Measurements from ENCODE around the gene UBE2L6.

Gene UBE2L6

DNA sequence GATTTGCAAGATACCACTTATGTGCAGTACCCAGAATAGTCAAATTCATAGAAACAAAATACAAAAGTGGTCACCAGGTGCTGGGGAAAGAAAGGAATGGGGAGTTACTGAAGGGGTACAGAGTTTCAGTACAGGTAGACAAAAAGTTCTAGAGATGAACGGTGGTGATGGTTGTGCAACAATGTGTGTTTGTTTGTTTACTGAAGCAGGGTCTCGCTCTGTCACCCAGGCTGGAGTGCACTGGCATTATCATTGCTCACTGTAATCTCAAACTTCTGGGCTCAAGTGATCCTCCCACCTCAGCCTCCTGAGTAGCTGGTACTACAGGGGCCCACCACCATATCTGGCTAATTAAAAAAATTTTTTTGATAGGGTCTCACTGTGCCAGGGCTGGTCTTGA, 12.1 kb downstream of the UBE2L6 start:
- H3K9me3 ChIP-seq, result no peaks in the 10 kb centered on the region
- no peak overlapping the region for H3K27ac ChIP-seq
- H3K36me3 ChIP-seq, result peaks cover 48 to 97% (median 85%) of the 10 kb centered on the region in 3 donors
- H3K4me1 ChIP-seq, result no peaks in the 10 kb centered on the region
- H3K4me3 ChIP-seq, result no peak overlapping the region
- intact Hi-C loops (cut with DNase I; ENCODE audit: low total_unique reads), result no loop called here
- no peak for TF ChIP-seq CTCF (IDR thresholded peaks at IDR 0.05)
- no peaks in the 10 kb centered on the region for H3K27me3 ChIP-seq
- DNase-seq, result no peak

DNA sequence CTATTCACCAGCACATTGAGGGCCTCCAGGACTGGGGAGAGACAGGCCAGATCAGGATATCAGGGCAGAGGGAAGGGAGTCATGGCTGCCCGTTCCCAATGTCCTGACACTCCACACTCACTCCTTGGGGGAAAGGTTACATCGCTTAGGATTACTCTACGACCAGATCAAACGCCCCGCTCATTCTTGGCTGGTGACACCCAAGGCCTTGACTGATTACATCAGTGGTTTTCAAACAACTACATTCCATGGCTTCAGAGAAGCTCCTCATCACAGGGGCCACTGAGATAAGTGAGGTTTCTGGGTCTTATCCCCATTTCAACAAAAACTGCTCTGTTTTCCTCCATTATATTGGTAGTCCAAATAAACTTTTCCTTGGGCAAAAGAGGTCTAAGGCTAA, 15.0 kb downstream of the UBE2L6 start:
- H3K27me3 ChIP-seq, result no peaks in the 10 kb centered on the region
- no peak overlapping the region for H3K27ac ChIP-seq
- H3K9me3 ChIP-seq, result no peaks in the 10 kb centered on the region
- no peak for DNase-seq
- no peaks in the 10 kb centered on the region for H3K4me1 ChIP-seq
- no peak for TF ChIP-seq CTCF (IDR thresholded peaks at IDR 0.05)
- intact Hi-C loops (cut with DNase I; ENCODE audit: low total_unique reads), result no loop called here
- H3K4me3 ChIP-seq, result no peak overlapping the region
- H3K36me3 ChIP-seq, result peaks cover 48 to 100% (median 90%) of the 10 kb centered on the region in 3 donors

DNA sequence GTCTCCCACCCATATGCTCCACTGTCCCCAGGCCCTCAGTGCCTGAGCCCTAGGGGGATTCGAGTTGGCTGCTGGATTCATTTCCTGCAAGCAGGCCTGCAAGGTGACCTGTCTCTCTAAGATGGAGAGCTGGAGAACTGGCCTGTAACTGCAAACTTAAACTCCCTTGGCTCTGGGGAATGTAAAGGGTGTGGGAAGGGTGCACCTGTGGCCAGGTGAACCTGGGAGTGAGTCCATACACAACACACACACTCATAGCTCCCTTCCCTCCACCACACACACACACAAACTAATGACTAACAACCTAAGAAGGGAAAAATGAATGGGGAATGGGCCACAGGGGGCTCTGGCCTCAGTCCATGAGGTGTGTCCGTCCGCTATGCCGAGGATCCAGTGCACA, 15.5 kb downstream of the UBE2L6 start:
- H3K4me1 ChIP-seq, result no peaks in the 10 kb centered on the region
- TF ChIP-seq CTCF (IDR thresholded peaks at IDR 0.05), result no peak
- H3K27ac ChIP-seq, result no peak overlapping the region
- no peaks in the 10 kb centered on the region for H3K27me3 ChIP-seq
- intact Hi-C loops (cut with DNase I; ENCODE audit: low total_unique reads), result no loop called here
- peaks cover 47 to 95% (median 89%) of the 10 kb centered on the region in 3 donors for H3K36me3 ChIP-seq
- no peak overlapping the region for H3K4me3 ChIP-seq
- no peak for DNase-seq
- H3K9me3 ChIP-seq, result no peaks in the 10 kb centered on the region

- Histone ChIP-seq H3K36me3 (peaks cover 47 to 86% (median 73%) of the 10 kb centered on the region in 3 donors), H3K27ac (no peak overlapping the region), H3K4me3 (no peak overlapping the region), H3K9me3 (no peaks in the 10 kb centered on the region), H3K27me3 (no peaks in the 10 kb centered on the region), H3K4me1 (no peaks in the 10 kb centered on the region)
- DNase-seq, result no peak
- TF ChIP-seq CTCF (IDR thresholded peaks at IDR 0.05), result no peak
- intact Hi-C loops (cut with DNase I; ENCODE audit: low total_unique reads), result no loop called here
These were observed 17.5 kb downstream of the UBE2L6 start for GRCh38 chr11:57549983-57550382.

- H3K4me3 ChIP-seq, result no peak overlapping the region
- H3K27ac ChIP-seq, result no peak overlapping the region
- no peaks in the 10 kb centered on the region for H3K4me1 ChIP-seq
- no peak for DNase-seq
- intact Hi-C loops (cut with DNase I; ENCODE audit: low total_unique reads), result no loop called here
- peaks cover 33 to 65% (median 55%) of the 10 kb centered on the region in 3 donors for H3K36me3 ChIP-seq
- no peaks in the 10 kb centered on the region for H3K27me3 ChIP-seq
- no peak for TF ChIP-seq CTCF (IDR thresholded peaks at IDR 0.05)
- no peaks in the 10 kb centered on the region for H3K9me3 ChIP-seq
These were observed 19.6 kb downstream of the UBE2L6 start for GRCh38 chr11:57547854-57548377.
